ENCODE results near the gene GREM1. TPM values are rescaled to one million over a fixed set of nuclear protein-coding genes. Genes with fewer than 3 reads are reported as not detected.

The GREM1 gene
- total RNA-seq, 1 experiment from 2014 or later = 1.1 TPM

DNA sequence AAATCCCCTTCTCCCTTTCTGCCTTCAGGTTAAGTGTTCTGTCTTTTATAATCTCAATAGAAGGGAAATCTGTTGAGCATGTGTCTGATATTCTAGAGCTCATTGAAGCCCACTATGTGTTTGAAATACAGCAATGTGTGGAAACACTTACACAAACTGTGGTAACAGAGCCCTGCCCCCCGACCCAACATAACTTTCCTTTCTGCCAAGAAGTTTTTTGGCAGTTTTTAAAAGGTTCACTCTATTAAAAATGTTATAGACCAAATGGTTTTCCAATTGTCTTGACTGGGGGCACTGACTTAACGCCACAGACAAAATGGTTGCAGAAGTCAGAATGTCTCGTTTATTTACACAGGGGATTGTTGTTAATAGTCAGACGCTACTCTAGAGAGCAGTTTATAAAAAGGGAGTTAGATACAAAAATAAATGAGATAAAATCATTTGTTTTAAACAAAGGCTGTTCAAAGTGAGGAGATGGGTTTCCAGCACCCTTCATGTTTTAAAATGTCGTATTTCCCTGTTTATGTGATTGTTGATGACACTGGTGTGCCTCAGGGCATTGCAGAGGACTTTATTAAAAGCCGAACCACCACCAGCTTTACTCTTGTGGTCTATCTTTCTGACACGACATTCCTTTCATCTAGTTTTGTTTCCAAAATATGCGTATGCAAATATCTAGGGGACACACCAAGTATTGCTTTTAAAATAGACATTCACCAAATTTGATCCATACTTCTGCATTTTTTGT lies 26.7 kb upstream of the GREM1 start:
- no peak overlapping the region for H3K9ac ChIP-seq (ENCODE audit: extremely low read depth, insufficient read length, low read length)
- H3K4me1 ChIP-seq (ENCODE audit: insufficient read depth, low read length) = peaks cover 3% of the 10 kb centered on the region; the same call in 1 of the 2 replicates
- no peak overlapping the region for H3T11ph ChIP-seq (ENCODE audit: low read length)
- H2AK5ac ChIP-seq (ENCODE audit: insufficient read length, low read length) = no peak overlapping the region
- H3K4ac ChIP-seq (ENCODE audit: low read depth, low read length) = no peak overlapping the region
- Mint-ChIP-seq H3K4me3 (no peak overlapping the region), H3K36me3 (ENCODE audit: insufficient read depth in 1 of 3, low read depth in 3 of 3) (peaks cover 2 to 9% (median 5%) of the 10 kb centered on the region in 3 experiments; a peak in 6 of 7 replicates), H3K9me3 (no peaks in the 10 kb centered on the region), H3K4me1 (peaks cover 7 to 13% of the 10 kb centered on the region in 2 experiments; a peak in 3 of 4 replicates), H3K27me3 (ENCODE audit: low read depth) (no peaks in the 10 kb centered on the region; the same call in 1 of the 2 replicates), H3K27ac (no peak overlapping the region)
- H3K4me2 ChIP-seq (ENCODE audit: insufficient read depth, insufficient read length, low read length) = no peak overlapping the region
- no peak overlapping the region for H2AFZ ChIP-seq (ENCODE audit: low read length)
- no peak overlapping the region for H2BK20ac ChIP-seq (ENCODE audit: low read depth, low read length, poor library complexity, severe bottlenecking)
- no peak overlapping the region for H2BK15ac ChIP-seq (ENCODE audit: low read depth, low read length)
- no peak overlapping the region for H3K27ac ChIP-seq (ENCODE audit: insufficient read length, low read depth, low read length)
- no peaks in the 10 kb centered on the region for H3K27me3 ChIP-seq (ENCODE audit: insufficient read depth, low read length)
- H4K91ac ChIP-seq (ENCODE audit: insufficient read length, low read depth, low read length) = no peak overlapping the region
- no peaks in the 10 kb centered on the region for H3K79me2 ChIP-seq (ENCODE audit: insufficient read depth, low read length)
- no CpG with 5 or more reads among the region's 8 CpGs for WGBS (ENCODE audit: extremely low coverage, insufficient read length, low lambda C conversion rate)
- H2BK12ac ChIP-seq (ENCODE audit: insufficient read length, low read depth, low read length) = no peak overlapping the region
- H4K20me1 ChIP-seq (ENCODE audit: control insufficient read depth, insufficient read depth, insufficient read length) = no peaks in the 10 kb centered on the region
- no peak overlapping the region for H2BK120ac ChIP-seq (ENCODE audit: low read depth, low read length, poor library complexity, severe bottlenecking)
- no peak overlapping the region for H3K56ac ChIP-seq (ENCODE audit: insufficient read length, low read depth, low read length)
- no peak overlapping the region for H4K8ac ChIP-seq (replicated peaks; ENCODE audit: insufficient read length, low read depth, low read length)
- no peaks in the 10 kb centered on the region for H3K9me3 ChIP-seq (ENCODE audit: control insufficient read depth, low read depth, low read length)
- H4K5ac ChIP-seq (ENCODE audit: insufficient read length, low read depth, low read length) = no peak overlapping the region
- no peak overlapping the region for H3K14ac ChIP-seq (ENCODE audit: insufficient read depth, low read length)
- no peaks in the 10 kb centered on the region for H3K79me1 ChIP-seq (ENCODE audit: insufficient read depth, low read depth, low read length, poor library complexity, severe bottlenecking)
- H3K23ac ChIP-seq (ENCODE audit: insufficient read length, low read depth, low read length) = no peak overlapping the region
- TF ChIP-seq, protein P1, sequence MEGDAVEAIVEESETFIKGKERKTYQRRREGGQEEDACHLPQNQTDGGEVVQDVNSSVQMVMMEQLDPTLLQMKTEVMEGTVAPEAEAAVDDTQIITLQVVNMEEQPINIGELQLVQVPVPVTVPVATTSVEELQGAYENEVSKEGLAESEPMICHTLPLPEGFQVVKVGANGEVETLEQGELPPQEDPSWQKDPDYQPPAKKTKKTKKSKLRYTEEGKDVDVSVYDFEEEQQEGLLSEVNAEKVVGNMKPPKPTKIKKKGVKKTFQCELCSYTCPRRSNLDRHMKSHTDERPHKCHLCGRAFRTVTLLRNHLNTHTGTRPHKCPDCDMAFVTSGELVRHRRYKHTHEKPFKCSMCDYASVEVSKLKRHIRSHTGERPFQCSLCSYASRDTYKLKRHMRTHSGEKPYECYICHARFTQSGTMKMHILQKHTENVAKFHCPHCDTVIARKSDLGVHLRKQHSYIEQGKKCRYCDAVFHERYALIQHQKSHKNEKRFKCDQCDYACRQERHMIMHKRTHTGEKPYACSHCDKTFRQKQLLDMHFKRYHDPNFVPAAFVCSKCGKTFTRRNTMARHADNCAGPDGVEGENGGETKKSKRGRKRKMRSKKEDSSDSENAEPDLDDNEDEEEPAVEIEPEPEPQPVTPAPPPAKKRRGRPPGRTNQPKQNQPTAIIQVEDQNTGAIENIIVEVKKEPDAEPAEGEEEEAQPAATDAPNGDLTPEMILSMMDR (conservative IDR thresholded peaks at IDR 0.05) = no peak
- no peak overlapping the region for H3K18ac ChIP-seq (ENCODE audit: insufficient read length, low read depth, low read length)
- DNase-seq = no peak
- H2BK5ac ChIP-seq (ENCODE audit: insufficient read length, low read length) = no peak overlapping the region
- no peaks in the 10 kb centered on the region for H3K23me2 ChIP-seq (ENCODE audit: insufficient read length, low read depth, low read length, poor library complexity, severe bottlenecking)

Measured in H9 (cell line).